ENCODE results near the gene C2orf72. TPM values are rescaled to one million over a fixed set of nuclear protein-coding genes. Genes with fewer than 3 reads are reported as not detected.

Gene C2orf72
- total and polyA plus RNA-seq, 2 of the 13 experiments (the other 11 are each of a cell fraction or from before 2014, with no cell fraction given): 147 to 203 TPM

DNA sequence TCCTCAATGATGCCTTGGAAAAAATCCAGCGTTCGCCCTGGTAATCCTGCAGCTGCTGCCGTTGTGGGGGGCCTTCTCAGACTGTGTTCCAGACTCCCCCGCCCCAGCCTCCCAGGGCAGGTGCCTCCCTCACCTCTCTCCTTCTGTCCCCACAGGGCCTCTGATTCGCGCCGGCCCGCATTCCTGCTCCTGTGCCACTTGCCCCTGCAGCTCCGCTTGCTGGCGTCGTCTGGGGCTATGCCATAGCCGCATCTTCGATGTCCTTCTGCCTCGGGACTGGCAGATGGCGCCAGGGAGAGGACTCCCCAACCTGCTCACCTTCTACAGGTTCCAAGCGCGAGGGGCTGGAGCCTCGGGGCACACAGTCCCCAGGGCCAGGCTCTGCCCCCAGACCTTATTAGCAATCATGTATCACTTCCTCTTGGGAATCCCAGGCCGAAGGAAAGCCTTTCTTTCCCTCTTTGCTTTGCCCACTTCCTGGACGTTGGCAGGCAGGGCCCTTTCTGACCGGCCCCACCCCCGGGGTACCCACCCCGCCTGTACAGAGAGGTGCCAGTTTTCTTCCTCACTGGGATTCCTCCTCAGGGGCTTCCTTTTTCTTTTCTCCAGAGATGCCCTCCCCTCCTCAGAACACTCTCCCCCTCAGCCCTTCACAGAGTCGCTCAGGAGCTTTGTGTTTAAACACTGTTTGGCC, 37.0 kb upstream of the C2orf72 start (continued):
- TF ChIP-seq, protein P1, sequence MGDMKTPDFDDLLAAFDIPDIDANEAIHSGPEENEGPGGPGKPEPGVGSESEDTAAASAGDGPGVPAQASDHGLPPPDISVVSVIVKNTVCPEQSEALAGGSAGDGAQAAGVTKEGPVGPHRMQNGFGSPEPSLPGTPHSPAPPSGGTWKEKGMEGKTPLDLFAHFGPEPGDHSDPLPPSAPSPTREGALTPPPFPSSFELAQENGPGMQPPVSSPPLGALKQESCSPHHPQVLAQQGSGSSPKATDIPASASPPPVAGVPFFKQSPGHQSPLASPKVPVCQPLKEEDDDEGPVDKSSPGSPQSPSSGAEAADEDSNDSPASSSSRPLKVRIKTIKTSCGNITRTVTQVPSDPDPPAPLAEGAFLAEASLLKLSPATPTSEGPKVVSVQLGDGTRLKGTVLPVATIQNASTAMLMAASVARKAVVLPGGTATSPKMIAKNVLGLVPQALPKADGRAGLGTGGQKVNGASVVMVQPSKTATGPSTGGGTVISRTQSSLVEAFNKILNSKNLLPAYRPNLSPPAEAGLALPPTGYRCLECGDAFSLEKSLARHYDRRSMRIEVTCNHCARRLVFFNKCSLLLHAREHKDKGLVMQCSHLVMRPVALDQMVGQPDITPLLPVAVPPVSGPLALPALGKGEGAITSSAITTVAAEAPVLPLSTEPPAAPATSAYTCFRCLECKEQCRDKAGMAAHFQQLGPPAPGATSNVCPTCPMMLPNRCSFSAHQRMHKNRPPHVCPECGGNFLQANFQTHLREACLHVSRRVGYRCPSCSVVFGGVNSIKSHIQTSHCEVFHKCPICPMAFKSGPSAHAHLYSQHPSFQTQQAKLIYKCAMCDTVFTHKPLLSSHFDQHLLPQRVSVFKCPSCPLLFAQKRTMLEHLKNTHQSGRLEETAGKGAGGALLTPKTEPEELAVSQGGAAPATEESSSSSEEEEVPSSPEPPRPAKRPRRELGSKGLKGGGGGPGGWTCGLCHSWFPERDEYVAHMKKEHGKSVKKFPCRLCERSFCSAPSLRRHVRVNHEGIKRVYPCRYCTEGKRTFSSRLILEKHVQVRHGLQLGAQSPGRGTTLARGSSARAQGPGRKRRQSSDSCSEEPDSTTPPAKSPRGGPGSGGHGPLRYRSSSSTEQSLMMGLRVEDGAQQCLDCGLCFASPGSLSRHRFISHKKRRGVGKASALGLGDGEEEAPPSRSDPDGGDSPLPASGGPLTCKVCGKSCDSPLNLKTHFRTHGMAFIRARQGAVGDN (CRISPR knock-in tag; IDR thresholded peaks at IDR 0.05): peak; percentile 75
- TF ChIP-seq CBX2 (IDR thresholded peaks at IDR 0.05; ENCODE audit: low read depth, low read length) (no peak), CBX2 (CRISPR knock-in tag; IDR thresholded peaks at IDR 0.05; ENCODE audit: low read depth) (no peak), ELF1 (CRISPR knock-in tag; IDR thresholded peaks at IDR 0.05) (0 out of 2 replicates have a peak, but pooled peaks have one; percentile 32), ZNF878 (CRISPR knock-in tag; IDR thresholded peaks at IDR 0.05) (no peak), REXO4 (CRISPR knock-in tag; IDR thresholded peaks at IDR 0.05; ENCODE audit: borderline replicate concordance) (no peak), ZNF766 (CRISPR knock-in tag; IDR thresholded peaks at IDR 0.05; ENCODE audit: borderline replicate concordance) (0 out of 2 replicates have a peak, but pooled peaks have one; percentile 29), ZNF180 (CRISPR knock-in tag; IDR thresholded peaks at IDR 0.05; ENCODE audit: borderline replicate concordance, low read depth) (no peak), ZBTB7A (CRISPR knock-in tag; IDR thresholded peaks at IDR 0.05) (no peak), ZNF549 (CRISPR knock-in tag; IDR thresholded peaks at IDR 0.05) (no peak), SATB2 (CRISPR knock-in tag; IDR thresholded peaks at IDR 0.05) (no peak), ZKSCAN8 (CRISPR knock-in tag; IDR thresholded peaks at IDR 0.05; ENCODE audit: borderline replicate concordance) (0 out of 2 replicates have a peak, but pooled peaks have one; percentile 42), REPIN1 (CRISPR knock-in tag; IDR thresholded peaks at IDR 0.05; ENCODE audit: borderline replicate concordance, low read depth) (no peak), CBX1 (IDR thresholded peaks at IDR 0.05; ENCODE audit: low read depth) (peak; percentile 67)
- TF ChIP-seq, protein P2, sequence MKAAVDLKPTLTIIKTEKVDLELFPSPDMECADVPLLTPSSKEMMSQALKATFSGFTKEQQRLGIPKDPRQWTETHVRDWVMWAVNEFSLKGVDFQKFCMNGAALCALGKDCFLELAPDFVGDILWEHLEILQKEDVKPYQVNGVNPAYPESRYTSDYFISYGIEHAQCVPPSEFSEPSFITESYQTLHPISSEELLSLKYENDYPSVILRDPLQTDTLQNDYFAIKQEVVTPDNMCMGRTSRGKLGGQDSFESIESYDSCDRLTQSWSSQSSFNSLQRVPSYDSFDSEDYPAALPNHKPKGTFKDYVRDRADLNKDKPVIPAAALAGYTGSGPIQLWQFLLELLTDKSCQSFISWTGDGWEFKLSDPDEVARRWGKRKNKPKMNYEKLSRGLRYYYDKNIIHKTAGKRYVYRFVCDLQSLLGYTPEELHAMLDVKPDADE (CRISPR knock-in tag; IDR thresholded peaks at IDR 0.05): no peak
- TF ChIP-seq, protein P3, sequence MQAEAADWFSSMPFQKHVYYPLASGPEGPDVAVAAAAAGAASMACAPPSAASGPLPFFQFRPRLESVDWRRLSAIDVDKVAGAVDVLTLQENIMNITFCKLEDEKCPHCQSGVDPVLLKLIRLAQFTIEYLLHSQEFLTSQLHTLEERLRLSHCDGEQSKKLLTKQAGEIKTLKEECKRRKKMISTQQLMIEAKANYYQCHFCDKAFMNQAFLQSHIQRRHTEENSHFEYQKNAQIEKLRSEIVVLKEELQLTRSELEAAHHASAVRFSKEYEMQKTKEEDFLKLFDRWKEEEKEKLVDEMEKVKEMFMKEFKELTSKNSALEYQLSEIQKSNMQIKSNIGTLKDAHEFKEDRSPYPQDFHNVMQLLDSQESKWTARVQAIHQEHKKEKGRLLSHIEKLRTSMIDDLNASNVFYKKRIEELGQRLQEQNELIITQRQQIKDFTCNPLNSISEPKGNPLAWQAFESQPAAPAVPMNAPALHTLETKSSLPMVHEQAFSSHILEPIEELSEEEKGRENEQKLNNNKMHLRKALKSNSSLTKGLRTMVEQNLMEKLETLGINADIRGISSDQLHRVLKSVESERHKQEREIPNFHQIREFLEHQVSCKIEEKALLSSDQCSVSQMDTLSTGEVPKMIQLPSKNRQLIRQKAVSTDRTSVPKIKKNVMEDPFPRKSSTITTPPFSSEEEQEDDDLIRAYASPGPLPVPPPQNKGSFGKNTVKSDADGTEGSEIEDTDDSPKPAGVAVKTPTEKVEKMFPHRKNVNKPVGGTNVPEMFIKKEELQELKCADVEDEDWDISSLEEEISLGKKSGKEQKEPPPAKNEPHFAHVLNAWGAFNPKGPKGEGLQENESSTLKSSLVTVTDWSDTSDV (CRISPR knock-in tag; IDR thresholded peaks at IDR 0.05): no peak
- TF ChIP-seq, protein P4, sequence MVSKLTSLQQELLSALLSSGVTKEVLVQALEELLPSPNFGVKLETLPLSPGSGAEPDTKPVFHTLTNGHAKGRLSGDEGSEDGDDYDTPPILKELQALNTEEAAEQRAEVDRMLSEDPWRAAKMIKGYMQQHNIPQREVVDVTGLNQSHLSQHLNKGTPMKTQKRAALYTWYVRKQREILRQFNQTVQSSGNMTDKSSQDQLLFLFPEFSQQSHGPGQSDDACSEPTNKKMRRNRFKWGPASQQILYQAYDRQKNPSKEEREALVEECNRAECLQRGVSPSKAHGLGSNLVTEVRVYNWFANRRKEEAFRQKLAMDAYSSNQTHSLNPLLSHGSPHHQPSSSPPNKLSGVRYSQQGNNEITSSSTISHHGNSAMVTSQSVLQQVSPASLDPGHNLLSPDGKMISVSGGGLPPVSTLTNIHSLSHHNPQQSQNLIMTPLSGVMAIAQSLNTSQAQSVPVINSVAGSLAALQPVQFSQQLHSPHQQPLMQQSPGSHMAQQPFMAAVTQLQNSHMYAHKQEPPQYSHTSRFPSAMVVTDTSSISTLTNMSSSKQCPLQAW (CRISPR knock-in tag; IDR thresholded peaks at IDR 0.05): 0 out of 2 replicates have a peak, but pooled peaks have one; percentile 34

Data from HepG2 (cell line).